Left colon (tissue), 2 donors: ENCODE measurements around the gene TPK1. TPM values are rescaled to one million over a fixed set of nuclear protein-coding genes. Genes with fewer than 3 reads are reported as not detected.
"Not testable (repeated sequence)": the region's sequence is repeated elsewhere in the genome, so short reads cannot be mapped to it uniquely, and the experiment has no call there.

Experiments
- ATAC-seq: fragments of 200-7000 bp; cut with Tn5 transposase; one replicate; pipeline ENCODE4 v1.9.1; 2020; ENCODE audit warnings: mild to moderate bottlenecking, moderate library complexity
- DNase-seq, 2 donors: peaks; one replicate each; pipeline ENCODE4 v3.0.0-alpha.2; 2020
- intact Hi-C, 2 donors: fragments of 100-400 bp; cut with DNase I in 1 of 2; cut with micrococcal nuclease in 1 of 2; formaldehyde crosslinking; loops; one replicate each; pipeline versions ENCODE4 v1.11.2 to v1.14.0; 2022; cut with DNase I, micrococcal nuclease
- total RNA-seq, 2 donors: library from RNA; stranded (reverse); fragmentation: NEBNext Ultra II Directional; extraction: Animal tissue kit (Norgen Biotek cat#: 25700); gene quantifications; one replicate each; pipeline ENCODE4 v1.2.1, GENCODE V29; 2021
- donor health status: DM: no; HTN: no; CAD: no.
- donor health status: DM: yes; HTN: yes; CAD: no.

Gene TPK1
- total RNA-seq, 2 donors from 2014 or later = 12.3 to 25.5 TPM

- DNase-seq (no peak), ATAC-seq (no peak)
- intact Hi-C loops = no loop called here
Observed at GRCh38 chr7:144474363-144474762, 361.5 kb downstream of the TPK1 start.

- DNase-seq (no peak), ATAC-seq (no peak)
- intact Hi-C loops = no loop called here
Observed at GRCh38 chr7:144473908-144474307, 361.9 kb downstream of the TPK1 start.

GRCh38 chr7:144470078-144470477 lies 365.8 kb downstream of the TPK1 start:
- ATAC-seq (no peak), DNase-seq (no peak)
- intact Hi-C loops = no loop called here

- DNase-seq = no peak
- ATAC-seq = no peak
Observed at GRCh38 chr7:144468990-144469732, 366.7 kb downstream of the TPK1 start.

GRCh38 chr7:144459635-144460034 lies 376.2 kb downstream of the TPK1 start:
- DNase-seq (no peak), ATAC-seq (no peak)
- intact Hi-C loops = no loop called here

More at GRCh38 chr7:144468990-144469732, 366.7 kb downstream of the TPK1 start:
- intact Hi-C loops = no loop called here

- DNase-seq = no peak
- intact Hi-C loops = no loop called here
- no peak for ATAC-seq
Observed at GRCh38 chr7:144455040-144455404, 380.8 kb downstream of the TPK1 start.

- ATAC-seq = no peak
- intact Hi-C loops = no loop called here
Observed at GRCh38 chr7:144454256-144455039, 381.4 kb downstream of the TPK1 start.

GRCh38 chr7:144452064-144452463 lies 383.8 kb downstream of the TPK1 start:
- intact Hi-C loops = no loop called here
- no peak for DNase-seq
- peak; percentile 74 for ATAC-seq

More at GRCh38 chr7:144454256-144455039, 381.4 kb downstream of the TPK1 start:
- no peak for DNase-seq

GRCh38 chr7:144445590-144445989 lies 390.3 kb downstream of the TPK1 start:
- DNase-seq (no peak), ATAC-seq (no peak)
- intact Hi-C loops = no loop called here

- DNase-seq = no peak
- intact Hi-C loops = no loop called here
Observed at GRCh38 chr7:144439717-144440205, 396.1 kb downstream of the TPK1 start.

GRCh38 chr7:144438759-144439158 lies 397.1 kb downstream of the TPK1 start:
- intact Hi-C loops = no loop called here
- ATAC-seq = no peak

More at GRCh38 chr7:144439717-144440205, 396.1 kb downstream of the TPK1 start:
- ATAC-seq = no peak

GRCh38 chr7:144437370-144438191 lies 398.3 kb downstream of the TPK1 start:
- DNase-seq = peak in 1 of 2 donors; percentile 84
- peak; percentile 82 for ATAC-seq
- intact Hi-C loops = no loop called here

More at GRCh38 chr7:144438759-144439158, 397.1 kb downstream of the TPK1 start:
- DNase-seq = no peak

- no peak for DNase-seq
- no peak for ATAC-seq
- intact Hi-C loops = no loop called here
Observed at GRCh38 chr7:144436500-144436899, 399.4 kb downstream of the TPK1 start.

- ATAC-seq (no peak), DNase-seq (no peak)
- intact Hi-C loops = no loop called here
Observed at GRCh38 chr7:144428431-144428830, 407.4 kb downstream of the TPK1 start.

GRCh38 chr7:144427539-144427938 lies 408.3 kb downstream of the TPK1 start:
- intact Hi-C loops, ATAC-seq, DNase-seq: not testable (repeated sequence)

- intact Hi-C loops, ATAC-seq: not testable (repeated sequence)
- peak in 1 of 2 donors; percentile 10 for DNase-seq
Observed at GRCh38 chr7:144418931-144419330, 416.9 kb downstream of the TPK1 start.

- intact Hi-C loops = no loop called here
- ATAC-seq (no peak), DNase-seq (no peak)
Observed at GRCh38 chr7:144416341-144416740, 419.5 kb downstream of the TPK1 start.

GRCh38 chr7:144415858-144416257 lies 420.0 kb downstream of the TPK1 start:
- intact Hi-C loops = no loop called here
- ATAC-seq (no peak), DNase-seq (no peak)

- intact Hi-C loops = no loop called here
- DNase-seq (no peak), ATAC-seq (no peak)
Observed at GRCh38 chr7:144414815-144415214, 421.0 kb downstream of the TPK1 start.
